Renal pelvis (tissue), 12 donors: ENCODE results near the gene GOLGA6L22. TPM values are rescaled to one million over a fixed set of nuclear protein-coding genes. Genes with fewer than 3 reads are reported as not detected.
"Not testable (repeated sequence)": the region's sequence is repeated elsewhere in the genome, so short reads cannot be mapped to it uniquely, and the experiment has no call there.

Source experiments
- DNase-seq: peaks from one replicate; pipeline ENCODE4 v3.0.0-alpha.2; 2013
- long read RNA-seq, 16 experiments: transcript quantifications; one replicate each; lab custom pipeline, GENCODE V29; 2026
- polyA plus RNA-seq, 3 donors: library from polyadenylated mRNA; unstranded; fragments of 120-200 nt; gene quantifications; one replicate each; pipeline ENCODE4 v1.2.1, GENCODE V29; 2013; ENCODE audit not compliant: insufficient read length in 3 of 3

Gene GOLGA6L22
- under 1 TPM in 1 of 3 donors, not detected in 2; 0.03 TPM for polyA plus RNA-seq
- long read RNA-seq, donor 1: 0 reads
- long read RNA-seq, donor 2: 0 reads
- long read RNA-seq, donor 3: 0 reads
- long read RNA-seq, donor 4: 0 reads
- long read RNA-seq, donor 5: 0 reads
- long read RNA-seq, donor 6: 0 reads
- long read RNA-seq, donor 7: 0 reads
- long read RNA-seq, donor 8: 0 reads
- long read RNA-seq, donor 9: 0 reads
- long read RNA-seq, donor 10: 0 reads
- long read RNA-seq, donor 11: 0 reads
- long read RNA-seq, donor 12: 0 reads
- long read RNA-seq, donor 13: 0 reads
- long read RNA-seq, donor 14: 0 reads
- long read RNA-seq, donor 15: 0 reads
- long read RNA-seq, donor 16: 0 reads

- DNase-seq: not testable (repeated sequence)
These were observed at the start of gene GOLGA6L22 for GRCh38 chr15:22458603-22459002. Gene GOLGA6L22, plus strand, starts transcription at chr15:22458903. Its CDS starts 91 bp downstream, at chr15:22458994.

GRCh38 chr15:22417288-22417687 lies 41.4 kb upstream of the GOLGA6L22 start:
- not testable (repeated sequence) for DNase-seq

GRCh38 chr15:22417795-22418194 lies 40.9 kb upstream of the GOLGA6L22 start:
- not testable (repeated sequence) for DNase-seq

GRCh38 chr15:22418212-22418611 lies 40.5 kb upstream of the GOLGA6L22 start:
- DNase-seq: not testable (repeated sequence)

- not testable (repeated sequence) for DNase-seq
These were observed 40.0 kb upstream of the GOLGA6L22 start for GRCh38 chr15:22418666-22419065.

- not testable (repeated sequence) for DNase-seq
These were observed 38.4 kb upstream of the GOLGA6L22 start for GRCh38 chr15:22420340-22420739.

GRCh38 chr15:22429426-22429825 lies 29.3 kb upstream of the GOLGA6L22 start:
- DNase-seq: not testable (repeated sequence)

GRCh38 chr15:22431687-22432086 lies 27.0 kb upstream of the GOLGA6L22 start:
- not testable (repeated sequence) for DNase-seq

GRCh38 chr15:22494490-22495113 lies 35.9 kb downstream of the GOLGA6L22 start:
- DNase-seq: not testable (repeated sequence)

- not testable (repeated sequence) for DNase-seq
These were observed 38.5 kb downstream of the GOLGA6L22 start for GRCh38 chr15:22497200-22497599.

- DNase-seq: not testable (repeated sequence)
These were observed 39.7 kb downstream of the GOLGA6L22 start for GRCh38 chr15:22498220-22498925.

- DNase-seq: not testable (repeated sequence)
These were observed 43.6 kb downstream of the GOLGA6L22 start for GRCh38 chr15:22502272-22502671.

GRCh38 chr15:22506959-22507358 lies 48.3 kb downstream of the GOLGA6L22 start:
- DNase-seq: not testable (repeated sequence)

GRCh38 chr15:22516140-22516539 lies 57.4 kb downstream of the GOLGA6L22 start:
- not testable (repeated sequence) for DNase-seq
